HG03442 (cell line): Measurements from ENCODE around the gene B9D1.
"Not testable (repeated sequence)": the region's sequence is repeated elsewhere in the genome, so short reads cannot be mapped to it uniquely, and the experiment has no call there.

Source experiments
- ATAC-seq: cut with Tn5 transposase; IDR thresholded peaks from one replicate; pipeline ENCODE4 v1.9.1; 2021; ENCODE audit warnings: mild to moderate bottlenecking, moderate library complexity; ENCODE audit not compliant: unreplicated experiment

Gene B9D1

GRCh38 chr17:19360772-19361171 is 1.8 kb downstream of the B9D1 start:
- no peak for ATAC-seq

GRCh38 chr17:19359856-19360255 is 2.7 kb downstream of the B9D1 start:
- no peak for ATAC-seq

- no peak for ATAC-seq
These were observed 3.4 kb downstream of the B9D1 start for GRCh38 chr17:19359151-19359550.

GRCh38 chr17:19357761-19358160 is 4.8 kb downstream of the B9D1 start:
- ATAC-seq, result no peak

- no peak for ATAC-seq
These were observed 5.2 kb downstream of the B9D1 start for GRCh38 chr17:19357351-19357750.

GRCh38 chr17:19354748-19355147 is 7.8 kb downstream of the B9D1 start:
- ATAC-seq, result no peak

- not testable (repeated sequence) for ATAC-seq
These were observed 9.1 kb downstream of the B9D1 start for GRCh38 chr17:19353401-19353800.

GRCh38 chr17:19348806-19349205 is 13.7 kb downstream of the B9D1 start:
- ATAC-seq, result no peak

- ATAC-seq, result no peak
These were observed 14.4 kb downstream of the B9D1 start for GRCh38 chr17:19348081-19348650.

GRCh38 chr17:19347323-19348080 is 15.0 kb downstream of the B9D1 start:
- ATAC-seq, result no peak

GRCh38 chr17:19346351-19347255 is 15.9 kb downstream of the B9D1 start:
- no peak for ATAC-seq

- no peak for ATAC-seq
These were observed 16.8 kb downstream of the B9D1 start for GRCh38 chr17:19345486-19346350.

GRCh38 chr17:19345067-19345460 is 17.5 kb downstream of the B9D1 start:
- ATAC-seq, result no peak

- no peak for ATAC-seq
These were observed 18.0 kb downstream of the B9D1 start for GRCh38 chr17:19344311-19345066.

- no peak for ATAC-seq
These were observed 18.8 kb downstream of the B9D1 start for GRCh38 chr17:19343671-19344151.

- ATAC-seq, result no peak
These were observed 19.3 kb downstream of the B9D1 start for GRCh38 chr17:19343256-19343630.

GRCh38 chr17:19342611-19343255 is 19.8 kb downstream of the B9D1 start:
- ATAC-seq, result no peak

GRCh38 chr17:19341641-19342610 is 20.6 kb downstream of the B9D1 start:
- ATAC-seq, result no peak
